Measurements from ENCODE around the gene MSS51.

DNA sequence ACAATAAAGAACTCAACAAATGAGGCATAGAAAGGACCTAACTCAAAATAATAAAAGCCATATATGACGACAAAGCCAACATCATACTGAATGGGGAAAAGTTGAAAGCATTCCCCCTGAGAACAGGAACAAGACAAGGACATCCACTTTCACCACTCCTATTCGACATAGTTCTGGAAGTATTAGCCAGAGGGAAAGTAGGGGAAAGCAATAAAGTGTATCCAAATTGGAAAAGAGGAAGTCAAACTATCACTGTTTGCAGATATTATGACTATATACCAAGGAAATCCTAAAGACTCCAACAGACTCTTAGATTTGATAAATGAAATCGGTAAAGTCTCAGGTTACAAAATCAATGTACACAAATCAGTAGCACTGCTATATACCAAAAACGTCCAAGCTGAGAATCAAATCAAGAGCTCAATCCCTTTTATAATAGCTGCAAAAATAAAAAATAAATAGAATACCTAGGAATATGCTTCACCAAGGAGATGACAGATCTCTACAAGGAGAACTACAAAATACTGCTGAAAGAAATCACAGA, 24.3 kb downstream of the MSS51 start:
- TF ChIP-seq, protein P1, sequence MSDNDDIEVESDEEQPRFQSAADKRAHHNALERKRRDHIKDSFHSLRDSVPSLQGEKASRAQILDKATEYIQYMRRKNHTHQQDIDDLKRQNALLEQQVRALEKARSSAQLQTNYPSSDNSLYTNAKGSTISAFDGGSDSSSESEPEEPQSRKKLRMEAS (IDR thresholded peaks at IDR 0.05) = no peak
- TF ChIP-seq POLR2AphosphoS5 (IDR thresholded peaks at IDR 0.05; ENCODE audit: low read depth, low read length) = no peak
- no peak for TF ChIP-seq EZH2 (IDR thresholded peaks at IDR 0.05)
- no peak for TF ChIP-seq TCF7L2 (IDR thresholded peaks at IDR 0.05; ENCODE audit: borderline replicate concordance, extremely low read depth, insufficient read depth, insufficient read length)
- TF ChIP-seq POLR2A (IDR thresholded peaks at IDR 0.05; ENCODE audit: borderline replicate concordance, extremely low read depth, insufficient read depth, insufficient read length) = no peak
